ENCODE results near the gene FOXK2.

DNA sequence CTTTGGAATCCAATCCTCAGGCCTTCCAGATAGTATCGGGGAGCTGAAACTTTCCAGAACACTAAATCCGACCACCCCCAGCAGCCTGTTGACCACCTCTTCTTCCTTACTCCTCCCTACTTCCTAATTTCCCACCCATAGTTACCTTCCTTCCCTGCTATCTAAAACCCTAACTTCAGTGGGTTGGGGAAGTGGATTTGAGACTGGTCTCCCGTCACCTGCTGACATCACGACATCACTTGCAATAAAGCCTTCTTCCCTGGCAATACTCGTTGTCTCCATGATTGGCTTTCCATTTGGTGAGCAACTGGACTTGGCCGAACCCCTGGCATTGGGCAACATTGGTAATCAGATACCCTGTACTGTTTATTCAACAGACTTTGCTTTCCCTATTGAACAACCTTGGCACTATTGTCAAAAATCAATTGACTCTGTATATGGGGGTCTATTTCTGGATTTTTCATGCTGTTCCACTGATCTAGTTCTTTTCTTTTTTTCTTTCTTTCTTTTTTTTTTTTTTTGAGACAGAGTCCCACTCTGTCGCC lies 11.8 kb upstream of the FOXK2 start:
- TF ChIP-seq, protein P1, sequence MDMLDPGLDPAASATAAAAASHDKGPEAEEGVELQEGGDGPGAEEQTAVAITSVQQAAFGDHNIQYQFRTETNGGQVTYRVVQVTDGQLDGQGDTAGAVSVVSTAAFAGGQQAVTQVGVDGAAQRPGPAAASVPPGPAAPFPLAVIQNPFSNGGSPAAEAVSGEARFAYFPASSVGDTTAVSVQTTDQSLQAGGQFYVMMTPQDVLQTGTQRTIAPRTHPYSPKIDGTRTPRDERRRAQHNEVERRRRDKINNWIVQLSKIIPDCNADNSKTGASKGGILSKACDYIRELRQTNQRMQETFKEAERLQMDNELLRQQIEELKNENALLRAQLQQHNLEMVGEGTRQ (CRISPR knock-in tag; IDR thresholded peaks at IDR 0.05) = no peak
- TF ChIP-seq, protein P2, sequence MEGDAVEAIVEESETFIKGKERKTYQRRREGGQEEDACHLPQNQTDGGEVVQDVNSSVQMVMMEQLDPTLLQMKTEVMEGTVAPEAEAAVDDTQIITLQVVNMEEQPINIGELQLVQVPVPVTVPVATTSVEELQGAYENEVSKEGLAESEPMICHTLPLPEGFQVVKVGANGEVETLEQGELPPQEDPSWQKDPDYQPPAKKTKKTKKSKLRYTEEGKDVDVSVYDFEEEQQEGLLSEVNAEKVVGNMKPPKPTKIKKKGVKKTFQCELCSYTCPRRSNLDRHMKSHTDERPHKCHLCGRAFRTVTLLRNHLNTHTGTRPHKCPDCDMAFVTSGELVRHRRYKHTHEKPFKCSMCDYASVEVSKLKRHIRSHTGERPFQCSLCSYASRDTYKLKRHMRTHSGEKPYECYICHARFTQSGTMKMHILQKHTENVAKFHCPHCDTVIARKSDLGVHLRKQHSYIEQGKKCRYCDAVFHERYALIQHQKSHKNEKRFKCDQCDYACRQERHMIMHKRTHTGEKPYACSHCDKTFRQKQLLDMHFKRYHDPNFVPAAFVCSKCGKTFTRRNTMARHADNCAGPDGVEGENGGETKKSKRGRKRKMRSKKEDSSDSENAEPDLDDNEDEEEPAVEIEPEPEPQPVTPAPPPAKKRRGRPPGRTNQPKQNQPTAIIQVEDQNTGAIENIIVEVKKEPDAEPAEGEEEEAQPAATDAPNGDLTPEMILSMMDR (IDR thresholded peaks at IDR 0.05) = no peak
- TF ChIP-seq TEAD4 (CRISPR knock-in tag; IDR thresholded peaks at IDR 0.05) = no peak
- TF ChIP-seq GABPB1 (CRISPR knock-in tag; IDR thresholded peaks at IDR 0.05) = no peak

All from WTC11 (cell line).